Measurements from ENCODE around the gene B9D1.

B9D1 gene

DNA sequence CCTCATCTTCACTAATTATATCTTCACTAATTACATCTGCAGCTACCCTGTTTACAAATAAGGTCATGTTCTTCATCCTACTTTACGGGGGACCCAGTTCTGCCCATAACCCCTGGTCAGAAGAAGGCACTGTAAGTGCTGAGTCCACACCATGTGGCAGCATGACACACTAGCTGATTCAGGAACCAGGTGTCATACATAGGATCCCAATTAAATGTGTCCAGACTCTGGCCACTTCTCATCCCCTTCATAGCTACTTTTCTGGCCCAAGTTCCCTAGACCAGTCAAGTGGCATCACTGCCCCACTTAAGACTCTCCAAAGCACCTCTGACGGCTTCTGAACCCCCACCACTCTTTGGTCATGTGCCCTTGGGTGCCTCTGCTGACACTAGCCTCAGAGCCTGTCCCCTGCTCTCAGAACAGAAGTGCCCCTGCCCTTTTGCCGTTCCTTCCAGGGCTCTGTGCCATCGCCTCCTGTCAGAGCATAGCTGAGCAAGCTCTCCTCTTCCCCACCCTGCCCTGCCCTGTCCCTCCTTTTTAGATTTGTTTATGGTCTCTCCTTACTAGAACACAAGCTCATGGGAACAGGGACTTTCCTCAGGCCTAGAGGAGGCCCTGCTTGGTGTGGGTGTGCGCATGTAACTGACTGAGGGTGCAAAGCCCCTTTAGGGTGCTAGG, 61.1 kb downstream of the B9D1 start:
- DNase-seq, result no peak

DNA sequence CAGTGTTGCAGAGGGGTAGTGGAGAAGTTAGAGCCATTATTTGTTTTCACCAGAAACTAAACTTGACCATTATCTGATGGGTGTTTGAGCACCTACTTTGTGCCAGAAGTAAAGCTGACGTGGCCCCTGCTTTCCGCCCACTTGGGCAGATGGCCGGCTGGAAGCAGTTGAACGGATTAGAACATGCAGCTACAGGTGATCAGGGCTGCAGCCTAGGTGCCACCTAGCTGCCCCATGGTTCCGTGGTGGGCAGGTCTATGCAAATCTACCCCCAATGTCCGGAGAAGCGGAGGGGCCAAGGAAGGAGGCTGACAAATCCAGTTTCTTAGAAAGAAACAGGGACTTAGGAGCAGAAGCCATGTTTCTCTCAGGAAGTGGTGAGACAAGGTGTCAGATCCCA, 62.7 kb downstream of the B9D1 start:
- DNase-seq, result no peak

DNA sequence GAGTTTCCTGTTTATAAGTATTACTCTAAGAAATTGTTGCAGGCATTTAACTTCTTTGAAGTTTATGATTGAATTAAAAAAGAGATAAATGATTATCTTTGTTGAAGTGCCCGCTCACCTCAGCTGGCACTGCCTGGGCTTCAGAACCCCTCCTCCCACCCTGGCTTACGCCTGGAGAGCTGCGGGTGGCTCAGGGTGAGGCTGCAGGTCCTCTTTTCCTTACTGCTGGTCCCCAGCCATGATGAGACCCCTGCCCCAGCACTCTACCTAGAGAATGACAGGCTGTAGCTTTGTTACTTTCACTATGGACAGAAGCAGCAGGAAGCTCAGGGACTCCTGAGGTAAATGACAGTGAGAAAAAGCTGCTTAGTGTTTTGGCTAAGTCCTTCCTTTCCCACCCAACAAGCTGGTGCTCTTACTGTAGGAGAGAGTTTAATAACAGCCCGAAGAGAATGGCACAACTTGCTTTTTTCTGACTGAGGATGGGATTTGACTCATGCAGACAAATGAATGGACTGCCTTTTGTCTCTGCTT, 63.2 kb downstream of the B9D1 start:
- no peak for DNase-seq

DNA sequence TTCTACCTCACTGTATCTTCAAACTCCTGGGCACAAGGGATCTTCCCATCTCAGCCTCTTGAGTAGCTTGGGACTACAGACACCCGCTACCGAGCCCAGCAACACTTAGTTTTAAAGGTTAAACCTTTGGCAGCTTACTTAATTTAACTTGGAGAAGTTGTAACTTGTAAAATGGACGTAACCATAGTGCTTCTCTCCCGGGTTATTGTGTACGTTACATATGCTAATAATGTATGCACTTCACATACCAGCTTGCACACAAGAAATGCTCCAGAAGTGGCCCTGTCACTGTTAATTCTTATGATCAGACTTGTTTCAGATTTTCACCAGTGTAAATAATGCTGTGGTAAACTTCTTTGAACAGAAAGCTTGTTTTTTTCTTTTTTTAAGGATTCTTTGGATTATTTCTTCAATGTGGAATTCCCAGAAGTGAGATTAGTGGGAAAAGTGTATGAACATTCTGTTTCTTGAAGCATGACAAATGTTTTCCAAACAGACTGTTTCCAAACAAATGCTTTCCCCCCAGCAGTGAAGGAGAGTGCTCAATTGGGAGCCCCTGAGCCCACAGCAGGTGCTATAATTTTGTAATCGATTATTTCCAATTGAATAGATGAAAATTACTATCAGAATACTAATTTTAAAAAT, 63.8 kb downstream of the B9D1 start:
- DNase-seq, result no peak

DNA sequence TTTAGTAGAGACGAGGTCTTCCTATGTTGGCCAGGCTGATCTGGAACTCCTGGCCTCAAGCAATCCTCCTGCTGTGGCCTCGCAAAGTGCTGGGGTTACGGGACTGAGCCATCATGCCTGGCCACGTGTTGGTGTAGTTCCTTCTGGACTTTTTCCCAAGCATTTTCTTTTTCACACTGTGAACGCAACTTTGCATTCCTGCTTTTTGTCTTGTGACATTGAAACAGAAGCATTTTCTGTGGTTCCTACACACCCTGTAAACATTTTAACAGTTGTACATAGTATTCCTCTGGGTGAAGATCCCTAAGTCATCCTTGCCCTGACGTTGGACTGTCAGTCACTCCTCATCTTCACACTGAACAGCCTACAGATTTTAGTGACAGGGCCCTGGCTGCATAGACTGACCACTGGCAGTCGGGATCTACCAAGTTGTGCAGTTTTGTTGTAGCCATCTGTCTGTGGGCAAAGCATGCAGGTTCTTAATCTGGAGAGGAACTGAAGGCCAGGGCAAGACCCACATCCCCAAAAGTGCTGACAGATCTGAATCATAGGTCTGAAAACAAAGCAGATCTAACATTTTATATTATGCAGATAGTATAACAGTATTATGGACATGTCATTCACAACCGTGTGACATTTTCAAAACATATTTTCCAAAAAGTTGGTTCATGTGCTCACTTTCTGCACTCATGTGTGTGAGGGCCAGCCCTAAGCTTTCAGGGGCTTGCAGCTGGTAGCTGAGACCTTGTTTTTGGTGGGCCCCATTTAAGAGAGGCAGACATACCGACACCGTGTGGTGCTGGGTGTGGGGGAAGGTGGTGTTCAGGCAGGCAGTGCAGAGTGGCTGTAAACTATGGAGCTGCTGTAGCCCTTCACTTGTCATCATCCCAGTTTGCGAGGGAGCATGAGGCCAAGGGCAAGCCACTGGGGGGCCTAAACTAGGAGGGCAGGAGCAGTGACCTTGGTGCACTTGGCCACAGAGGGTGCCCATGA, 65.4 kb downstream of the B9D1 start:
- no peak for DNase-seq

DNA sequence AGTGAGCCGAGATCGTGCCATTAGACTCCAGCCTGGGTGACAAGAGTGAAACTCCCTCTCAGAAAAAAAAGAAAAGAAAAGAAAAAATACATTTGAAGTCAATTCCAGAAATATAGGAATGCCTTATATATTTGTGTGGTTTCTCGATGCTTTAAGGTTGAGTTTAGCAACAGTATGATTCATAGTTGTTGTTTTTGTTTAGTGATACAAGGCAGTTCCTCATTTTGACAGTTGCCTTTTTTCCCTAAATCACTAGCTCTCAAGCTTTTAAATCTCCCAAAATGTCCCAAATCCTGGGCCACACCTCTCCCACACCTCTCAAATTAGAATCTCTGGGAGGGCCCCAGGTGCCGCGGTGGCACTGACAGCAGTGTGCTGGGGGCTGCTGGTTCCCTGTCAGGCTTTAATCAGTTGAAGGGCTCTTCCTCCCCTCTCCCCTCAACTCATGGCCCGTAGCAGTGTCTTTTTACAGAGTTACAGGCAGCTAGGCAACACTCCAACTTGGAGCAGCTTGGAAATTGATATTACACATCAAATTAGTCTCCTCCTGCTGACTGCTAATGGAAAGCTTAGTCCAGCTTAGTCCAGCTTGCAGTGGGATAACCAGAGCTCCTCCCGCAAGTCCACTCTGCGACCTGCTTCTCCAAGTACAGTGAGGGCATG, 66.9 kb downstream of the B9D1 start:
- DNase-seq, result no peak

DNA sequence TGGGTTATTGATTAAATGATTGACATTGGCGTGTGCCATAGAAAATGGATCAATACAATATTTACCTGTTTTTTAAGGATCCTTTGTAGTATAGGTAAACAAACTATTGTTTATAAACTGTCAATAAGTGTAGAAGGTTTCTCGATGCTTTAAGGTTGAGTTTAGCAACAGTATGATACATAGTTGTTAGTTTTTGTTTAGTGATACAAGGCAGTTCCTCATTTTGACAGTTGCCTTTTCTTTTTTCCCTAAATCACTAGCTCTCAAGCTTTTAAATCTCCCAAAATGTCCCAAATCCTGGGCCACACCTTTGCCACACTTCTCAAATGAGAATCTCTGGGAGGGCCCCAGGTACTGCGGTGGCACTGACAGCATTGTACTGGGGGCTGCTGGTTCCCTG, 68.1 kb downstream of the B9D1 start:
- DNase-seq, result peak in 1 of 2 experiments; percentile 2

Measured in Kasumi-1 (cell line).